PFSK-1 (cell line): ENCODE measurements around the gene C16orf96.

Experiments
- FOXP2 ChIP-seq: optimal IDR thresholded peaks from 2 replicates; pipeline ENCODE3; 2011; ENCODE audit warnings: borderline replicate concordance, control low read depth, inconsistent platforms; ENCODE audit not compliant: insufficient read depth; ENCODE audit errors: extremely low read length, extremely low read depth
- POLR2AphosphoS5 ChIP-seq: IDR thresholded peaks from 2 replicates; pipeline ENCODE4 v1.6.1; 2012; ENCODE audit warnings: low read depth, mild to moderate bottlenecking, control low read depth, low read length, moderate library complexity
- REST ChIP-seq, 2 experiments: IDR thresholded peaks; 2 replicates each; pipeline versions ENCODE4 v1.6.1 to v1.8.0; 2011 to 2012; ENCODE audit warnings: low read depth in 2 of 2, low read length in 2 of 2, control low read depth in 1 of 2, inconsistent platforms in 1 of 2, mild to moderate bottlenecking in 1 of 2, moderate library complexity in 1 of 2; ENCODE audit not compliant: insufficient read depth in 1 of 2
- SIN3A ChIP-seq: IDR thresholded peaks from 2 replicates; pipeline ENCODE4 v1.6.1; 2012; ENCODE audit warnings: mild to moderate bottlenecking, low read length, moderate library complexity, borderline replicate concordance; ENCODE audit not compliant: insufficient read depth
- TAF1 ChIP-seq: IDR thresholded peaks from 2 replicates; pipeline ENCODE4 v1.6.1; 2012; ENCODE audit warnings: low read length, control low read depth, borderline replicate concordance; ENCODE audit not compliant: insufficient read depth

GRCh38 chr16:4572715-4573114 is 16.6 kb downstream of the C16orf96 start:
- TF ChIP-seq POLR2AphosphoS5: no peak
- no peak for TF ChIP-seq REST (IDR thresholded peaks at IDR 0.05; ENCODE audit: insufficient read depth in 1 of 2, low read depth in 2 of 2, low read length in 2 of 2)
- TF ChIP-seq TAF1: no peak
- TF ChIP-seq SIN3A: no peak
- TF ChIP-seq FOXP2: no peak
